H1 (cell line): ENCODE measurements around the gene MYADM. TPM values are rescaled to one million over a fixed set of nuclear protein-coding genes. Genes with fewer than 3 reads are reported as not detected.
A peak's percentile ranks its signal among the peaks of the same experiment; 100 is the strongest.

ENCODE experiments used
- CTCF ChIA-PET: fragments of 300-600 bp; sonication (Branson Sonifier 250); formaldehyde crosslinking; loops from one replicate; lab custom pipeline; 2021; ENCODE audit not compliant: partially characterized antibody; lab: Charles Lee
- POLR2A ChIA-PET: fragments of 300-600 bp; sonication (Branson Sonifier 250); formaldehyde crosslinking; loops from one replicate; lab custom pipeline; 2021; ENCODE audit warnings: inconsistent platforms; ENCODE audit not compliant: partially characterized antibody; lab: Charles Lee
- DNase-seq, 2 experiments: peaks; one replicate each; pipeline versions ENCODE4 v3.0.0 to v3.0.0-alpha.2; 2010 to 2022; ENCODE audit warnings: low spot score in 2 of 2, low read depth in 1 of 2, mixed read lengths in 1 of 2
- FAIRE-seq: peaks from 2 replicates; lab custom pipeline; 2011; peaks lifted over from hg19 to GRCh38; lab: Jason Lieb, UNC
- H2AFZ ChIP-seq: 2 replicates; pipeline ENCODE4 v1.8.1; 2012; ENCODE audit warnings: low read length, inconsistent platforms
- H2AK5ac ChIP-seq: 2 replicates; pipeline ENCODE4 v1.6.1; 2013; ENCODE audit warnings: low read depth, low read length
- H2BK120ac ChIP-seq: replicated peaks from 2 replicates; pipeline ENCODE3; 2013; ENCODE audit warnings: low read depth, low read length, inconsistent platforms
- H2BK12ac ChIP-seq: 2 replicates; pipeline ENCODE4 v1.6.1; 2013; ENCODE audit warnings: low read depth, low read length
- H2BK15ac ChIP-seq: 2 replicates; pipeline ENCODE4 v1.6.1; 2013; ENCODE audit warnings: low read length
- H2BK20ac ChIP-seq: 2 replicates; pipeline ENCODE4 v1.6.1; 2013; ENCODE audit warnings: low read length
- H2BK5ac ChIP-seq: 2 replicates; pipeline ENCODE4 v1.6.1; 2013; ENCODE audit warnings: low read depth, low read length
- H3K14ac ChIP-seq: 2 replicates; pipeline ENCODE4 v1.6.1; 2013; ENCODE audit warnings: inconsistent platforms; ENCODE audit not compliant: insufficient read length
- H3K18ac ChIP-seq: 2 replicates; pipeline ENCODE4 v1.6.1; 2013; ENCODE audit warnings: low read length; ENCODE audit errors: extremely low read depth
- H3K23ac ChIP-seq: 2 replicates; pipeline ENCODE4 v1.6.1; 2013; ENCODE audit warnings: inconsistent platforms; ENCODE audit not compliant: insufficient read length
- H3K23me2 ChIP-seq: 2 replicates; pipeline ENCODE4 v1.6.1; 2013; ENCODE audit warnings: low read depth, low read length
- H3K27ac ChIP-seq: 2 replicates; pipeline ENCODE4 v1.6.1; 2011; ENCODE audit warnings: low read depth, low read length, inconsistent platforms
- H3K27me3 ChIP-seq, 4 experiments: replicated peaks in 1 of 4; 1 replicate in 1 of 4; 2 replicates in 3 of 4; pipeline versions ENCODE4 v1.6.1 to v1.8.1; 2011 to 2013; ENCODE audit warnings: low read length in 3 of 4, mild to moderate bottlenecking in 3 of 4, inconsistent platforms in 2 of 4, mixed read lengths in 2 of 4, moderate library complexity in 1 of 4; ENCODE audit not compliant: control insufficient read depth in 3 of 4, insufficient read depth in 3 of 4; ENCODE audit errors: extremely low read depth in 1 of 4
- H3K36me3 ChIP-seq, 4 experiments: 2 replicates each; pipeline versions ENCODE4 v1.6.1 to v1.8.1; 2011 to 2013; ENCODE audit warnings: mild to moderate bottlenecking in 4 of 4, low read length in 3 of 4, moderate library complexity in 2 of 4, control low read depth in 1 of 4, inconsistent platforms in 1 of 4; ENCODE audit not compliant: insufficient read depth in 4 of 4, control insufficient read depth in 2 of 4
- H3K4ac ChIP-seq: replicated peaks from 2 replicates; pipeline ENCODE3; 2013; ENCODE audit warnings: low read length, low read depth, mixed read lengths, inconsistent platforms; ENCODE audit not compliant: insufficient read length
- H3K4me1 ChIP-seq, 4 experiments: replicated peaks in 1 of 4; 1 replicate in 1 of 4; 2 replicates in 3 of 4; pipeline versions ENCODE4 v1.6.1 to v1.8.1; 2011 to 2013; ENCODE audit warnings: low read length in 3 of 4, inconsistent platforms in 2 of 4, mixed read lengths in 1 of 4; ENCODE audit not compliant: insufficient read depth in 4 of 4, control insufficient read depth in 3 of 4
- H3K4me2 ChIP-seq, 2 experiments: 2 replicates each; pipeline versions ENCODE4 v1.6.1 to v1.8.1; 2011 to 2013; ENCODE audit warnings: low read depth in 2 of 2, low read length in 2 of 2, control low read depth in 1 of 2, inconsistent platforms in 1 of 2, mild to moderate bottlenecking in 1 of 2; ENCODE audit not compliant: insufficient read depth in 1 of 2
- H3K4me3 ChIP-seq, 4 experiments: fragments of 200-600, 300-600 bp in 1 of 4; sonication (generic), shearing (Covaris generic), sonication (Bioruptor Twin) in 1 of 4; 2 replicates each; pipeline versions ENCODE4 v1.5.1 to v1.8.1; 2011 to 2016; ENCODE audit warnings: low read length in 4 of 4, low read depth in 3 of 4, control low read depth in 2 of 4, inconsistent platforms in 2 of 4, mild to moderate bottlenecking in 2 of 4, mixed read lengths in 1 of 4, moderate library complexity in 1 of 4; ENCODE audit not compliant: insufficient read depth in 2 of 4; ENCODE audit errors: extremely low read depth in 1 of 4
- H3K56ac ChIP-seq: replicated peaks from 2 replicates; pipeline ENCODE3; 2013; ENCODE audit warnings: low read depth, mild to moderate bottlenecking, mixed read lengths, low read length, inconsistent platforms; ENCODE audit not compliant: insufficient read length
- H3K79me1 ChIP-seq: 2 replicates; pipeline ENCODE4 v1.6.1; 2013; ENCODE audit warnings: low read depth, low read length, control low read depth
- H3K79me2 ChIP-seq, 2 experiments: 2 replicates each; pipeline versions ENCODE4 v1.6.1 to v1.8.1; 2012 to 2013; ENCODE audit warnings: low read length in 2 of 2, mild to moderate bottlenecking in 2 of 2, inconsistent platforms in 1 of 2; ENCODE audit not compliant: insufficient read depth in 2 of 2, control insufficient read depth in 1 of 2
- H3K9ac ChIP-seq, 4 experiments: replicated peaks in 1 of 4; 1 replicate in 1 of 4; 2 replicates in 3 of 4; pipeline versions ENCODE4 v1.6.1 to v1.8.1; 2011 to 2013; ENCODE audit warnings: low read depth in 3 of 4, low read length in 3 of 4, control low read depth in 2 of 4, mild to moderate bottlenecking in 2 of 4, moderate library complexity in 2 of 4, inconsistent platforms in 1 of 4; ENCODE audit errors: extremely low read depth in 1 of 4
- H3K9me3 ChIP-seq, 2 experiments: 2 replicates each; pipeline versions ENCODE4 v1.6.1 to v1.8.1; 2012 to 2013; ENCODE audit warnings: mild to moderate bottlenecking in 2 of 2, moderate library complexity in 2 of 2, control low read depth in 1 of 2, inconsistent platforms in 1 of 2, low read depth in 1 of 2, low read length in 1 of 2, mixed read lengths in 1 of 2; ENCODE audit not compliant: insufficient read depth in 2 of 2
- H4K20me1 ChIP-seq, 2 experiments: replicated peaks in 1 of 2; 2 replicates each; pipeline versions ENCODE3 to v1.8.1; 2011 to 2013; ENCODE audit warnings: inconsistent platforms in 2 of 2, low read length in 2 of 2, mild to moderate bottlenecking in 1 of 2; ENCODE audit not compliant: insufficient read depth in 2 of 2, control insufficient read depth in 1 of 2
- H4K5ac ChIP-seq: 2 replicates; pipeline ENCODE4 v1.6.1; 2013; ENCODE audit warnings: low read length, low read depth, mixed read lengths, inconsistent platforms; ENCODE audit not compliant: insufficient read length
- H4K8ac ChIP-seq: 2 replicates; pipeline ENCODE4 v1.8.0; 2013; ENCODE audit warnings: mild to moderate bottlenecking, moderate library complexity, low read length, inconsistent platforms; ENCODE audit not compliant: insufficient read depth; ENCODE audit errors: extremely low read depth
- H4K91ac ChIP-seq: replicated peaks from 2 replicates; pipeline ENCODE3; 2013; ENCODE audit warnings: low read length, mixed read lengths, inconsistent platforms; ENCODE audit not compliant: insufficient read length
- CHD2 ChIP-seq: IDR thresholded peaks from 2 replicates; pipeline ENCODE4 v1.6.1; 2012; ENCODE audit warnings: low read length, improper control_type of control experiment
- POLR2A ChIP-seq, 2 experiments: IDR thresholded peaks; 1 replicate in 1 of 2; 2 replicates in 1 of 2; pipeline ENCODE4 v1.6.1; 2011; ENCODE audit warnings: low read depth in 2 of 2, low read length in 2 of 2, mild to moderate bottlenecking in 2 of 2; ENCODE audit errors: control extremely low read depth in 1 of 2
- RXRA ChIP-seq: IDR thresholded peaks from 2 replicates; pipeline ENCODE4 v1.6.1; 2011; ENCODE audit warnings: low read depth, mild to moderate bottlenecking, low read length, moderate library complexity; ENCODE audit not compliant: insufficient read depth
- SIN3A ChIP-seq, 2 experiments: IDR thresholded peaks in 1 of 2; conservative IDR thresholded peaks in 1 of 2; 2 replicates each; pipeline ENCODE4 v1.6.1; 2011 to 2012; ENCODE audit warnings: low read length in 2 of 2, improper control_type of control experiment in 1 of 2, low read depth in 1 of 2, mild to moderate bottlenecking in 1 of 2
- WGBS, 2 experiments: shearing (Covaris generic) in 1 of 2; methylation state at CpG; one replicate each; pipeline versions ENCODE4 v1.1.6 to v1.1.7; 2013 to 2015; ENCODE audit warnings: low lambda C conversion rate in 2 of 2, mixed read lengths in 2 of 2, inconsistent platforms in 1 of 2, low coverage in 1 of 2, missing lambda C conversion rate in 1 of 2; ENCODE audit not compliant: insufficient replicate concordance in 2 of 2, insufficient coverage in 1 of 2, insufficient read length in 1 of 2; ENCODE audit errors: extremely low coverage in 1 of 2, missing lambda C conversion rate in 1 of 2; 5-methylcytosine and 5-hydroxymethylcytosine counted together
- polyA plus RNA-seq, 7 experiments: library from polyadenylated mRNA; depleted of rRNA in 3 of 7; stranded (reverse) in 5 of 7; unstranded in 2 of 7; fragments of >200 nt in 5 of 7; fragments of 200-250 nt in 2 of 7; gene quantifications; 1 replicate in 5 of 7; 2 replicates in 1 of 7; 4 replicates in 1 of 7; pipeline versions ENCODE4 v1.2.1 to v1.2.3, GENCODE V29; 2011 to 2013; ENCODE audit warnings: missing spikeins in 2 of 7, mixed read lengths in 2 of 7
- total RNA-seq: library from RNA; stranded (reverse); fragmentation: NEBNext Ultra II Directional; extraction: Animal tissue kit (Norgen Biotek cat#: 25700); gene quantifications from 2 replicates; pipeline ENCODE4 v1.2.1, GENCODE V29; 2021

The MYADM gene
- total and polyA plus RNA-seq, 2 of the 8 experiments (the other 6 are each of a cell fraction or from before 2014, with no cell fraction given): 70.1 to 74.2 TPM

DNA sequence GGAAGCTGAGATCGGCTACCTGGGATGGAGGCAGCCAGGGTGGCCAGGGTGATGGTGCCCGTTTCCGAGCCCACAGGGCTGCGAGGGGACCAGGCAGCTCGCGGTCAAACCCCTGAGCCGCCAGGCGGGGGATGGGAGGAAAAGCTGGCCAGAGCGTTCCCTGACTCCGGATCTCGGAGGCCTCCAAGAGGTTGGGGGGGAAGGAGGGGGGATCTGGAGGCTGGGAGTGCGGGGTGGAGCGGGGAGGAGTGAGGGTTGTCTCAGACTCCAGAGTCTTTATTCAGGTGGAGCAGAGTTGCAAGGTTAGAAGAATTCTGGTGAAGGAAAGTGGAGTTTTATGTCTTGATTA is 42.5 kb downstream of the MYADM start:
- Histone ChIP-seq H3K9me3 (no peaks in the 10 kb centered on the region), H3K79me1 (peaks cover 6% of the 10 kb centered on the region), H2BK20ac (no peak overlapping the region), H2BK5ac (no peak overlapping the region), H3K27ac (no peak overlapping the region), H4K20me1 (peaks cover 6 to 10% of the 10 kb centered on the region in 2 experiments), H4K5ac (no peak overlapping the region), H3K9ac (peak overlapping the region in 1 of 4 experiments; percentile 36; a peak in 2 of 7 replicates), H3K23me2 (peaks cover 22% of the 10 kb centered on the region), H3K27me3 (peaks cover 0 to 23% (median 14%) of the 10 kb centered on the region in 4 experiments; a peak in 5 of 7 replicates), H3K23ac (no peak overlapping the region), H3K4ac (no peak overlapping the region), H3K18ac (peak overlapping the region; percentile 60; the same call in 1 of the 2 replicates), H2AK5ac (no peak overlapping the region), H2BK120ac (no peak overlapping the region), H4K91ac (no peak overlapping the region), H3K36me3 (peaks cover 0 to 6% (median 0%) of the 10 kb centered on the region in 4 experiments; a peak in 1 of 8 replicates), H2BK12ac (no peak overlapping the region), H3K4me2 (peak overlapping the region; percentile 75 to 95), H3K79me2 (peaks cover 0 to 18% of the 10 kb centered on the region in 2 experiments; a peak in 3 of 4 replicates), H3K14ac (no peak overlapping the region), H3K56ac (no peak overlapping the region), H4K8ac (no peak overlapping the region), H3K4me1 (peaks cover 0 to 14% (median 4%) of the 10 kb centered on the region in 4 experiments; a peak in 4 of 7 replicates), H2AFZ (no peak overlapping the region), H2BK15ac (no peak overlapping the region), H3K4me3 (peak overlapping the region; percentile 75 to 98 (median 84))
- FAIRE-seq (no peak), DNase-seq (peak in 1 of 2 experiments; percentile 67)
- CTCF ChIA-PET: interaction anchor here (0.8 to 4.9 kb wide), 11 partner anchors 10 to 186 kb away, joined by 3 to 52 read pairs (median 5); partner anchors contain the start of gene MYADM
- no peak for TF ChIP-seq RXRA
- 0 out of 2 replicates have a peak, but pooled peaks have one; percentile 10 for TF ChIP-seq CHD2
- 0 out of 4 replicates have a peak, but pooled peaks of 1 of the 2 experiments have one; percentile 4 for TF ChIP-seq SIN3A (conservative IDR thresholded peaks at IDR 0.05 in 1 of 2, IDR thresholded peaks at IDR 0.05 in 1 of 2; ENCODE audit: low read depth in 1 of 2, low read length in 2 of 2)
- 0 out of 3 replicates have a peak, but pooled peaks of 1 of the 2 experiments have one; percentile 21 for TF ChIP-seq POLR2A (IDR thresholded peaks at IDR 0.05; ENCODE audit: control extremely low read depth in 1 of 2, low read depth in 2 of 2, low read length in 2 of 2)
- POLR2A ChIA-PET: interaction anchor here (0.8 to 1.7 kb wide), 6 partner anchors 11 to 71 kb away, joined by 3 to 7 read pairs (median 4); no protein-coding TSS in a partner anchor
- 0% methylated on average over 10 of the region's 13 CpGs; no CpG with 5 or more reads in 1 of the 2 experiments for WGBS, 2 experiments
